Measurements from ENCODE around the gene SH3RF3. TPM values are rescaled to one million over a fixed set of nuclear protein-coding genes. Genes with fewer than 3 reads are reported as not detected.

SH3RF3 gene
- total RNA-seq, 1 experiment from 2014 or later = 1.0 TPM

GRCh38 chr2:109210431-109211200 lies 81.6 kb downstream of the SH3RF3 start:
- no peaks in the 10 kb centered on the region; the same call in 1 of the 2 replicates for H3K27me3 Mint-ChIP-seq (ENCODE audit: low read depth)
- POLR2A ChIA-PET = interaction anchor here (0.5 kb wide), 1 partner anchor 1436 kb away, joined by 4 read pairs; no protein-coding TSS in a partner anchor
- DNase-seq (ENCODE audit: low spot score) = no peak
- no peak overlapping the region for H3K27ac Mint-ChIP-seq
- no peaks in the 10 kb centered on the region for H3K9me3 Mint-ChIP-seq
- no peaks in the 10 kb centered on the region for H3K36me3 Mint-ChIP-seq
- CTCF ChIA-PET = interaction anchor here (1.3 to 1.4 kb wide), 2 partner anchors 123 to 300 kb away, joined by 3 to 5 read pairs; no protein-coding TSS in a partner anchor
- H3K4me3 Mint-ChIP-seq = no peak overlapping the region
- no peak for ATAC-seq
- H3K4me1 Mint-ChIP-seq = peaks cover 20% of the 10 kb centered on the region
- TF ChIP-seq ZNF121 (CRISPR knock-in tag; IDR thresholded peaks at IDR 0.05) (no peak), JAZF1 (CRISPR knock-in tag; IDR thresholded peaks at IDR 0.05) (no peak), ATF1 (CRISPR knock-in tag; IDR thresholded peaks at IDR 0.05) (no peak), MXD4 (CRISPR knock-in tag; IDR thresholded peaks at IDR 0.05; ENCODE audit: borderline replicate concordance) (no peak), SMAD4 (CRISPR knock-in tag; IDR thresholded peaks at IDR 0.05) (no peak), ZNF416 (CRISPR knock-in tag; IDR thresholded peaks at IDR 0.05) (no peak), IRF2 (CRISPR knock-in tag; IDR thresholded peaks at IDR 0.05; ENCODE audit: borderline replicate concordance, low read depth) (no peak), ETV6 (CRISPR knock-in tag; IDR thresholded peaks at IDR 0.05) (no peak)
- TF ChIP-seq, protein P1, sequence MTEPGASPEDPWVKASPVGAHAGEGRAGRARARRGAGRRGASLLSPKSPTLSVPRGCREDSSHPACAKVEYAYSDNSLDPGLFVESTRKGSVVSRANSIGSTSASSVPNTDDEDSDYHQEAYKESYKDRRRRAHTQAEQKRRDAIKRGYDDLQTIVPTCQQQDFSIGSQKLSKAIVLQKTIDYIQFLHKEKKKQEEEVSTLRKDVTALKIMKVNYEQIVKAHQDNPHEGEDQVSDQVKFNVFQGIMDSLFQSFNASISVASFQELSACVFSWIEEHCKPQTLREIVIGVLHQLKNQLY (CRISPR knock-in tag; IDR thresholded peaks at IDR 0.05) = no peak
- TF ChIP-seq, protein P2, sequence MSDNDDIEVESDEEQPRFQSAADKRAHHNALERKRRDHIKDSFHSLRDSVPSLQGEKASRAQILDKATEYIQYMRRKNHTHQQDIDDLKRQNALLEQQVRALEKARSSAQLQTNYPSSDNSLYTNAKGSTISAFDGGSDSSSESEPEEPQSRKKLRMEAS (CRISPR knock-in tag; IDR thresholded peaks at IDR 0.05) = no peak

- Mint-ChIP-seq H3K4me3 (no peak overlapping the region), H3K4me1 (peaks cover 20% of the 10 kb centered on the region), H3K27me3 (ENCODE audit: low read depth) (no peaks in the 10 kb centered on the region; the same call in 1 of the 2 replicates), H3K9me3 (no peaks in the 10 kb centered on the region), H3K27ac (no peak overlapping the region), H3K36me3 (no peaks in the 10 kb centered on the region)
- DNase-seq (ENCODE audit: low spot score) = no peak
- POLR2A ChIA-PET = no interaction called here
- TF ChIP-seq ATF1 (CRISPR knock-in tag; IDR thresholded peaks at IDR 0.05) = no peak
- TF ChIP-seq, protein P3, sequence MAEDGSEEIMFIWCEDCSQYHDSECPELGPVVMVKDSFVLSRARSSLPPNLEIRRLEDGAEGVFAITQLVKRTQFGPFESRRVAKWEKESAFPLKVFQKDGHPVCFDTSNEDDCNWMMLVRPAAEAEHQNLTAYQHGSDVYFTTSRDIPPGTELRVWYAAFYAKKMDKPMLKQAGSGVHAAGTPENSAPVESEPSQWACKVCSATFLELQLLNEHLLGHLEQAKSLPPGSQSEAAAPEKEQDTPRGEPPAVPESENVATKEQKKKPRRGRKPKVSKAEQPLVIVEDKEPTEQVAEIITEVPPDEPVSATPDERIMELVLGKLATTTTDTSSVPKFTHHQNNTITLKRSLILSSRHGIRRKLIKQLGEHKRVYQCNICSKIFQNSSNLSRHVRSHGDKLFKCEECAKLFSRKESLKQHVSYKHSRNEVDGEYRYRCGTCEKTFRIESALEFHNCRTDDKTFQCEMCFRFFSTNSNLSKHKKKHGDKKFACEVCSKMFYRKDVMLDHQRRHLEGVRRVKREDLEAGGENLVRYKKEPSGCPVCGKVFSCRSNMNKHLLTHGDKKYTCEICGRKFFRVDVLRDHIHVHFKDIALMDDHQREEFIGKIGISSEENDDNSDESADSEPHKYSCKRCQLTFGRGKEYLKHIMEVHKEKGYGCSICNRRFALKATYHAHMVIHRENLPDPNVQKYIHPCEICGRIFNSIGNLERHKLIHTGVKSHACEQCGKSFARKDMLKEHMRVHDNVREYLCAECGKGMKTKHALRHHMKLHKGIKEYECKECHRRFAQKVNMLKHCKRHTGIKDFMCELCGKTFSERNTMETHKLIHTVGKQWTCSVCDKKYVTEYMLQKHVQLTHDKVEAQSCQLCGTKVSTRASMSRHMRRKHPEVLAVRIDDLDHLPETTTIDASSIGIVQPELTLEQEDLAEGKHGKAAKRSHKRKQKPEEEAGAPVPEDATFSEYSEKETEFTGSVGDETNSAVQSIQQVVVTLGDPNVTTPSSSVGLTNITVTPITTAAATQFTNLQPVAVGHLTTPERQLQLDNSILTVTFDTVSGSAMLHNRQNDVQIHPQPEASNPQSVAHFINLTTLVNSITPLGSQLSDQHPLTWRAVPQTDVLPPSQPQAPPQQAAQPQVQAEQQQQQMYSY (CRISPR knock-in tag; IDR thresholded peaks at IDR 0.05) = peak; percentile 17; the same call in 1 of the 2 replicates
- CTCF ChIA-PET = interaction anchor here (1.3 to 1.4 kb wide), 2 partner anchors 122 to 299 kb away, joined by 3 to 5 read pairs; no protein-coding TSS in a partner anchor
- peak; percentile 62 for ATAC-seq
Observed at GRCh38 chr2:109211315-109211714, 82.3 kb downstream of the SH3RF3 start.

- no peak overlapping the region for H3K4me3 Mint-ChIP-seq
- ChIA-PET POLR2A (no interaction called here), CTCF (no interaction called here)
- no peaks in the 10 kb centered on the region for H3K9me3 Mint-ChIP-seq
- H3K27me3 Mint-ChIP-seq (ENCODE audit: low read depth) = no peaks in the 10 kb centered on the region
- peaks cover 20% of the 10 kb centered on the region for H3K4me1 Mint-ChIP-seq
- H3K27ac Mint-ChIP-seq = no peak overlapping the region
- TF ChIP-seq, protein P2 (CRISPR knock-in tag; IDR thresholded peaks at IDR 0.05) = no peak
- no peak for TF ChIP-seq JAZF1 (CRISPR knock-in tag; IDR thresholded peaks at IDR 0.05)
- DNase-seq (ENCODE audit: low spot score) (no peak), ATAC-seq (no peak)
- H3K36me3 Mint-ChIP-seq = no peaks in the 10 kb centered on the region
Observed at GRCh38 chr2:109212836-109213563, 84.0 kb downstream of the SH3RF3 start.

Data from WTC11 (cell line).